GM12864 (cell line): ENCODE measurements around the gene BICRA.

ENCODE experiments used
- DNase-seq: peaks from one replicate; pipeline ENCODE4 v3.0.0-alpha.2; 2011; ENCODE audit warnings: low read depth
- H3K4me3 ChIP-seq: 2 replicates; pipeline ENCODE4 v1.5.1; 2011; ENCODE audit warnings: mild to moderate bottlenecking, low read depth, low read length, control low read depth
- TF ChIP-seq, protein P1 (sequence below): IDR thresholded peaks from 2 replicates; pipeline ENCODE4 v1.5.1; 2011; ENCODE audit warnings: low read depth, mild to moderate bottlenecking, moderate library complexity, low read length, control low read depth, inconsistent platforms; ENCODE audit errors: missing control alignments

BICRA gene

DNA sequence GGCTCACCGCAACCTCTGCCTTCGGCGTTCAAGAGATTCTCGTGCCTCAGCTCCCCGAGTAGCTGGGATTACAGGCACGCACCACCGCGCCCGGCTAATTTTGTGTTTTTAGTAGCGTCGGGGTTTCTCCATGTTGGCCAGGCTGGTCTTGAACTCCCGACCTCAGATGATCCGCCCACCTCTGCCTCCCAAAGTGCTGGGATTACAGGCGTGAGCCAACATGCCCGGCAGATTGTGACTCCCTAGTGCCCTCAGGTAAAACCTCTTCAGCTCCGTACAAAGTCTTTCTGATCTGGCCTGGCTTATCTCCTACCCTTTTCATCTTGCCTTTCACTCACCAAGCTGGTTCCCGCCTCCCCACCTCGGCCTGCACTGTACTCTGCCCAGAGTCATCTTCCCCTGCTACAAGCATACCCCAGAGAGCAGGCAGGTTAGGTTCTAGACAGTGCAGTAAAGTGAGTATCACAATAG lies 15.0 kb downstream of the BICRA start:
- no peak overlapping the region for H3K4me3 ChIP-seq
- TF ChIP-seq, protein P1, sequence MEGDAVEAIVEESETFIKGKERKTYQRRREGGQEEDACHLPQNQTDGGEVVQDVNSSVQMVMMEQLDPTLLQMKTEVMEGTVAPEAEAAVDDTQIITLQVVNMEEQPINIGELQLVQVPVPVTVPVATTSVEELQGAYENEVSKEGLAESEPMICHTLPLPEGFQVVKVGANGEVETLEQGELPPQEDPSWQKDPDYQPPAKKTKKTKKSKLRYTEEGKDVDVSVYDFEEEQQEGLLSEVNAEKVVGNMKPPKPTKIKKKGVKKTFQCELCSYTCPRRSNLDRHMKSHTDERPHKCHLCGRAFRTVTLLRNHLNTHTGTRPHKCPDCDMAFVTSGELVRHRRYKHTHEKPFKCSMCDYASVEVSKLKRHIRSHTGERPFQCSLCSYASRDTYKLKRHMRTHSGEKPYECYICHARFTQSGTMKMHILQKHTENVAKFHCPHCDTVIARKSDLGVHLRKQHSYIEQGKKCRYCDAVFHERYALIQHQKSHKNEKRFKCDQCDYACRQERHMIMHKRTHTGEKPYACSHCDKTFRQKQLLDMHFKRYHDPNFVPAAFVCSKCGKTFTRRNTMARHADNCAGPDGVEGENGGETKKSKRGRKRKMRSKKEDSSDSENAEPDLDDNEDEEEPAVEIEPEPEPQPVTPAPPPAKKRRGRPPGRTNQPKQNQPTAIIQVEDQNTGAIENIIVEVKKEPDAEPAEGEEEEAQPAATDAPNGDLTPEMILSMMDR: no peak
- no peak for DNase-seq

DNA sequence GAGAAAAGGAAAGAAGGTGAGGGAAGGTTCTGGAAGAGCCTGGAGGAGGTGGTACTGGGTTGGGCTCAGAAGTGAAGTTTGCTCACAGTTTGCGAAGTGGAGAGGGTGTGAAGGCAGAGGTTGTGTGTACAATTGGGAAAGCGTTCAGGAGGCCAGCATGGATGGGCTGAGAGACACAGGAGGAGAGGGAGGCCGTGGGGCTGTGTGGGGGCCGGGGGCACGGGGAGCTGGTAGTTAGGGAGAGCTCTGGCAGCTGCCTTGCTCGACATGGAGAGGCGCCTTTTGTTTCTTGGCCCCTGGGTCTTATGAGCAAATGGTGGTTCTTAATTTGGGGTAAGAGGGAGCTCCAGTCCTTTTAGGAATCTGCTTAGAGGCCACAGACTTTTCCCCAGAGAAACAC lies 16.7 kb downstream of the BICRA start:
- DNase-seq: no peak
- no peak overlapping the region for H3K4me3 ChIP-seq
- TF ChIP-seq, protein P1: no peak

DNA sequence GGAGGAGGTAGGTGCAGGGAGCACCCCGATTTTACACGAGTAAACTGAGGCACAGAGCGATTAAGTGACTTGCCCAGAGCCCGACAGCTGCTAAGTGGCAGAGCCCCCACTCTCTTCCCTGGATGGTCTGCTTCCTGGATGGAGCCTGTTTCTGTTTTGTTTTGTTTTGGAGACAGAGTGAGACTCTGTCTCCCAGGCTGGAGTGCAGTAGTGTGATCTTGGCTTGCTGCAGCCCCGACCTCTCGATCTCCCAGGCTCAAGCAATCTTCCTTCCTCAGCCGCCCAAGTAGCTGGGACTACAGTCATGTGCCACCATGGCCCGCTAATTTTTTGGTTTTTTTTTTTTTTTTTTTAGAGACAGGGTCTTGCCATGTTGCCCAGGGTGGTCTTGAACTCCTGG lies 17.3 kb downstream of the BICRA start:
- TF ChIP-seq, protein P1: no peak
- no peak for DNase-seq
- H3K4me3 ChIP-seq: no peak overlapping the region

DNA sequence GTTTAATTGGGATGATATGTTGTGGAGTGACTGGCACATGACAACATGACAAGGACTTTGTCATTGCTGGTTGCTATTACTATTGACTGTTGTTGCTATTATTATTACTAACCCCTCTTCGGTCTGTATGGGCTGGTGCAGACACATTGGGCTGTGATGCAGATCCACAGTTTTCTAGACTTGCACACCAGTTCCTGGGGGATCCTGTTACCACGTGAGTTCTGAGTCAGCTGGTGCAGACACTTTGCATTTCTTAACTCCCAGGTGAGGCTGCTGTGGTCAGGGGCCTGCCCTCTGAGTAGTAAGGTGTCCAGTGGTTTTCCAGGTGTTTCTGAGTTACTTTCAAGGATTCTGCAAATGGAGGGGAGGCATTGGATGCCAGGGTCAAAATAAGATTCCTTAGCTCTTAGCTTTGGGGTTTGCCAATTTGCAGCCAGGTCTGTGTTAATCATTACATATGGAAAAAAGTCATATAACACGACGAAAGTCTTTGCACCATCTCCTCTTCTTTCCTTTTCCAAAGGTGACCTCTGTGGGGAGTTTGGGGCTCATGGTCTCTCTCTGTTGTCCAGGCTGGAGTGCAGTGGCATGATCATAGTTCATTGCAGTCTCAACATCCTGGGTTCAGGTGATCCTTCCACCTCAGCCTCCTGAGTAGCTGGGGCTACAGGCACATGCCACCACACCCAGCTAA lies 19.3 kb downstream of the BICRA start:
- no peak for DNase-seq
- H3K4me3 ChIP-seq: no peak overlapping the region
- TF ChIP-seq, protein P1: no peak

DNA sequence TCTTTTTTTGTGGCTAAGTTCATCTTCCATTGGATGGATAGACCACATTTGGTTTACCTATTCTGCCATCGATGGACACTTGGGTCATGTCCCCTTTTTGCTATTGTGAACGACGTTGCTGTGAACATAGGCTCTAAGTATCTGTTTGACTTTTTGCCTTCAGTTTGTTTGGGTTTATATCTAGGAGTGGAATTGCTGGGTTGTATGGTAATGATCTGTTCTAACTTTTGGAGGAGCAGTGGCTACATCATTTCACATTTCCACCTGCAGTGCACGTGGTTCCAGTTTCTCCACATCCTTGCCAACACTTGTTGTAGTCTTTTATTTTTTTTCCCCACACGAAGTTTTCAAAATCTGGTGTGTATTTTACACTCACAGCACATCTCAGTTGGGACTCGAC lies 21.7 kb downstream of the BICRA start:
- no peak for DNase-seq
- TF ChIP-seq, protein P1: no peak
- no peak overlapping the region for H3K4me3 ChIP-seq

DNA sequence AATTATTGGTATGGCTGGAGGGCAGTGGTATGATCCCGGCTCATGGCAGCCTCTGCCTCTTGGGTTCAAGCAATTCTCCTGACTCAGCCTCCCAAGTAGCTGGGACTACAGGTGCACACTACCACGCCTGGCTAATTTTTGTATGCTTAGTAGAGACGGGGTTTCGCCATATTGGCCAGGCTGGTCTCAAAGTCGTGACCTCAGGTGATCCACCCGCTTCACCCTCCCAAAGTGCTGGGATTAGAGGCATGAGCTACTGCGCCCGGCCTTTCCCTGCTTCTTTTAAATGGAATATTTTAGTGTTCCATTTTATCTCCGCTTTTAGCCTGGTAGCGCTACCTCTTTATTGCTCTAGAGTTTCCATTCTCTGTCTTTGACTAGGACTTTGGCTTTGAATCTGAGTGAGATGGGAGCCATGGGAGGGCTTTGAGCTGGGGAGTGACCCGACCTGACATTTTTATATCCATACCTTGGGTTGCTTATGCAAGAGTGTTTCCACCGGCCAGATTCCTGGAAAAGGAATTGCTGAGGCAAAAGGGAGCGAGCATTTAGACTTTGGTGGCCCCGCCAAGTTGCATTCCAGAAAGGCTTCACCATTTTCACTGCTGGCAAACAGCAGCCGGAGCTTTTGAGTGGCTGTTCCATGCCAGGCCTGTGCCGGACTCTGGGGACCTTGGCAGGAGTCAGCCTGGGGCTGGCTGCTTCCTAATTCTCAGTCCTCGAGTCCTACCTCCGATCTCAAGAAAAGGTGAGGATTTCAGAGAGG lies 22.9 kb downstream of the BICRA start:
- DNase-seq: no peak
- TF ChIP-seq, protein P1: no peak
- H3K4me3 ChIP-seq: no peak overlapping the region

DNA sequence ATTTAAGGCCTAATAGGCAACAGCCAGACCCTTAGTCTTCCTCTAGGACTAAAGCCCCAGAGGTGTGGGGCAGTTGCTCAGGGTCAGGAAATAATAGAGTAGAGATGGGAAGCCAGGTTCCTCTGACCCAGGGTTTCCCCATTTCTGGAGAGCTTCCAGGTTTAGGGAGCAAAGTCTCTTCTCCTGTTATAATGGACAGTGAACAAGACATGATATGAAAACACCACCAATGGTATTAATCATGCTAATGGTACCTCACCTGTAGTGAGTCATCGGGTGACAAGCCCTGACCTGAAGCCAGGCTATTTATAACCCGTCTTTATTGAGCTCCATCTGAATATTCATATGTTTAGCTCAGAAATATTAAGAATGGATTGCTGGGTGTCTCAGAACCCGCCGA lies 24.6 kb downstream of the BICRA start:
- TF ChIP-seq, protein P1: no peak
- no peak overlapping the region for H3K4me3 ChIP-seq
- DNase-seq: no peak
